HFF-Myc (cell line): ENCODE data around the gene CD53.

Source experiments
- DNase-seq: peaks from one replicate; pipeline ENCODE4 v3.0.0-alpha.2; 2011; ENCODE audit warnings: low read depth; ENCODE audit errors: extremely low read depth
- H3K4me3 ChIP-seq: replicated peaks from 2 replicates; pipeline ENCODE4 v1.5.1; 2011; ENCODE audit warnings: low read depth, mild to moderate bottlenecking, control low read depth, low read length
- TF ChIP-seq, protein P1 (sequence below): IDR thresholded peaks from 2 replicates; pipeline ENCODE4 v1.5.1; 2012; ENCODE audit warnings: mild to moderate bottlenecking, low read depth, low read length, control low read depth; ENCODE audit errors: missing control alignments

CD53 gene

GRCh38 chr1:110898734-110899457 lies 25.9 kb downstream of the CD53 start:
- DNase-seq, result no peak
- no peak overlapping the region for H3K4me3 ChIP-seq
- TF ChIP-seq, protein P1, sequence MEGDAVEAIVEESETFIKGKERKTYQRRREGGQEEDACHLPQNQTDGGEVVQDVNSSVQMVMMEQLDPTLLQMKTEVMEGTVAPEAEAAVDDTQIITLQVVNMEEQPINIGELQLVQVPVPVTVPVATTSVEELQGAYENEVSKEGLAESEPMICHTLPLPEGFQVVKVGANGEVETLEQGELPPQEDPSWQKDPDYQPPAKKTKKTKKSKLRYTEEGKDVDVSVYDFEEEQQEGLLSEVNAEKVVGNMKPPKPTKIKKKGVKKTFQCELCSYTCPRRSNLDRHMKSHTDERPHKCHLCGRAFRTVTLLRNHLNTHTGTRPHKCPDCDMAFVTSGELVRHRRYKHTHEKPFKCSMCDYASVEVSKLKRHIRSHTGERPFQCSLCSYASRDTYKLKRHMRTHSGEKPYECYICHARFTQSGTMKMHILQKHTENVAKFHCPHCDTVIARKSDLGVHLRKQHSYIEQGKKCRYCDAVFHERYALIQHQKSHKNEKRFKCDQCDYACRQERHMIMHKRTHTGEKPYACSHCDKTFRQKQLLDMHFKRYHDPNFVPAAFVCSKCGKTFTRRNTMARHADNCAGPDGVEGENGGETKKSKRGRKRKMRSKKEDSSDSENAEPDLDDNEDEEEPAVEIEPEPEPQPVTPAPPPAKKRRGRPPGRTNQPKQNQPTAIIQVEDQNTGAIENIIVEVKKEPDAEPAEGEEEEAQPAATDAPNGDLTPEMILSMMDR, result no peak

GRCh38 chr1:110899458-110899843 lies 26.5 kb downstream of the CD53 start:
- H3K4me3 ChIP-seq, result no peak overlapping the region
- TF ChIP-seq, protein P1, result no peak
- DNase-seq, result no peak

DNA sequence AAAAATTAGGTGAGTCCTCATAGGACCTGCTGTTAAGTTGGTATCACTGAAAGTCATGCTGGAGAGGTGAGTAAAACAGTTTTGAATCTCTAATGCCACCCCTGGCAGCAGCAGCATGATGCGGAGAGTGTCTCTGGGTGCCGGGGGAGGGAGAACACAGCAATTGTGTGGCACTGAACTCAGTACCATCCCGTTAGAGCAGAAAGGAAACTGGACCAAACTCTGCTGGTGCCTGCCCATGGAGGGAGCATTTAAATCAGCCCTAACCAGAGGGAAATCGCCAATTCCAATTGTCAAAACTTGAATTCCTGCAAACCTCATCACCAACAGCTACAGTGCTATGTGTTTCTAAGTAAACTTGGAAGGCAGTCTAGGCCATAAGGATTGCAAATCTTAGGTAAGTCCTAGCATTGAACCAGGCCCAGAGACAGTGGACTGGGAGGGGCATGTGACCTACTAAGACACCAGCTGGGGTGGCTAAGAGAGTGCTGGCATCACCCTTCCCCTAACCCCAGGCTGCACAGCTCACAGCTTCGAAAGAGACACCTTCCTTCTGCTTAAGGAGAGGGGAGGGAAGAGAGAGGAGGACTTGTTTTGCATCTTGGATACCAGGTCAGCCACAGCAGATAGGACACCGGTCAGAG lies 30.0 kb downstream of the CD53 start:
- no peak overlapping the region for H3K4me3 ChIP-seq
- TF ChIP-seq, protein P1, result no peak
- no peak for DNase-seq

DNA sequence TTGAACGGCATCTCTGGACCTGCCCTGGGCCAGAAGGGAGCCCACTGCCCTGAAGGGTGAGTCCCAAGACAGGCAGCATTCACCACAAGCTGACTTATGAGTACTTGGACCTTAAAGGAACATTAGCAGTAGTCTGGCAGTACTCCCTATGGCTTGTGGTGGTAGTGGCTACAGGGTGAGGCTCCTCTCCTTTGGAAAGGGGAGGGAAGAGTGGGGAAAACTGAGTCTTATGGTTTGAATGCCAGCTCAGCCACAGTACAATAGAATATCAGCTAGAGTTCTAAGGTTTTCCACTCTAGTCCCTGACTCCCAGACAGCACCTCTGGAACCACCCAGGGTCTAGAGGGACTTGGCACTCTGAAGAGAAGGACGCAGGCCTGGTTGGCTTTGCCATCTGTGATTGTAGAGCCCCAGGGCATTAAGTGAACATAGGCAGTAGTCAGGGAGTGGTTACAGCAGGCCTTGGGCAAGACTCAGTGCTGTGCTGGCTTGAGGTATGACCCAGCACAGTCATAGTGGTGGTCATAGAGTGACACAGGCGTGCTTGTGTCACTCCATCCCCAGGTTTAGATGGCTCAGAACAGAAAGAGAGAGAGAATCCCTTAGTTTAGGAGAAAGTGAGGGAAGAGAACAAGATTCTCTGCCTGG lies 31.0 kb downstream of the CD53 start:
- DNase-seq, result no peak
- TF ChIP-seq, protein P1, result no peak

DNA sequence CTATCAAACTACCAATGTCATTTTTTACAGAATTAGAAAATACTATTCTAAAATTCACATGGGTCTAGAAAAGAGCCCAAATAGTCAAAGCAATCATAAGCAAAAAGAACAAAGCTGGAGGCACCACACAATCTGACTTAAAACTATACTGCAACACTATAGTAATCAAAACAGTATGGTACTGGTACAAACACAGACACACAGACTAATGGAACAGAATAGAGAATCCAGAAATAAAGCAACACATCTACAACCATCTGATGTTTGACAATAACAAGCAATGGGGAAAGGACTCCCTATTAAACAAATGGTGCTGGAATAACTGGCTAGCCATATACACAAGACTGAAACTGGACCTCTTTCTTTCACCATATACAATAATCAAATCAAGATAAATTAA lies 39.8 kb downstream of the CD53 start:
- DNase-seq, result no peak
- TF ChIP-seq, protein P1, result no peak
- no peak overlapping the region for H3K4me3 ChIP-seq

More for the DNA sequence above, 31.0 kb downstream of the CD53 start:
- H3K4me3 ChIP-seq, result no peak overlapping the region

GRCh38 chr1:110914676-110915075 lies 41.7 kb downstream of the CD53 start:
- H3K4me3 ChIP-seq, result no peak overlapping the region
- TF ChIP-seq, protein P1, result no peak
- no peak for DNase-seq
